ELR (cell line): ENCODE measurements around the gene ENTREP3.
A peak's percentile ranks its signal among the peaks of the same experiment; 100 is the strongest.
"Not testable (repeated sequence)": the region's sequence is repeated elsewhere in the genome, so short reads cannot be mapped to it uniquely, and the experiment has no call there.

ENCODE experiments used
- DNase-seq: peaks from one replicate; pipeline ENCODE4 v3.0.0-alpha.2; 2015; ENCODE audit warnings: low read depth

ENTREP3 gene

DNA sequence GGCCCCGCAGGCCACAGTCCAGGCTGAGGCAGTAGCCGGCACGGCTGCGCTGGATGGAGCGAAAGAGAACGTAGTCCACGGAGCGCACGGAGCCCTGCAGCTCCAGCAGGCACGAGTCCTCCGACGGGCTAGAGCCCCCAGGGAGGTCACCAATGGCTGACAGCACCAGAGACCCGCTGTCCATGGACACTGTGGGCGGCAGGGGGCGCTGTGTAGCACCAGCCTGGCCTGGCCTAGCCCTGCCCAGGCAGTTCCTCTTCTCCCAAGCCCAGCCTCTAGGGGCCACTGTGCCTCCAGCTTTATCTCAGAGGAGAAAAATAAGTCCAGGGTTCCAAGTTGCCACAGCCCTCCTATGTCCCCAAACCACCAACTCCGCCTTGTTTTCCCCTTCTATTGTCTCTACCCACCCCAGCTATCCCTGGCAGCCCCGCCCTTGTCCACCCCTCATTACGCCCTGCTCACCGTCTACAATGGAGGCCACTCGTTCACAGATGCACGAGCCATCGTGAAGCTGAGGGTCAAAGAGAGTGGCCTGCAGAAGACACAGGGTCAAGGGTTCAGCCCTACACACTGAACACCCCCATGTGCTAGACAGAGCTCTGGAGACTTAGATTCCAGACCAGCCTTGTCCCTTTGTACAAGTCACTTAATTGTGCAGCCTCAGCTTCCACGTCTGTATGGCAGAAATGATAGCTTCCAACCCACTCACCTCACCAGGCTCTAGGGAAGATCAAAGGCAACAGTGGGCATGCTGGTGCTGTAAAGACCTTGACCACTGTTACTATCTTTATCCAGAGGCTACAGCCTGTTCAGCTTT, 4.4 kb downstream of the ENTREP3 start:
- peak; percentile 93 for DNase-seq

DNA sequence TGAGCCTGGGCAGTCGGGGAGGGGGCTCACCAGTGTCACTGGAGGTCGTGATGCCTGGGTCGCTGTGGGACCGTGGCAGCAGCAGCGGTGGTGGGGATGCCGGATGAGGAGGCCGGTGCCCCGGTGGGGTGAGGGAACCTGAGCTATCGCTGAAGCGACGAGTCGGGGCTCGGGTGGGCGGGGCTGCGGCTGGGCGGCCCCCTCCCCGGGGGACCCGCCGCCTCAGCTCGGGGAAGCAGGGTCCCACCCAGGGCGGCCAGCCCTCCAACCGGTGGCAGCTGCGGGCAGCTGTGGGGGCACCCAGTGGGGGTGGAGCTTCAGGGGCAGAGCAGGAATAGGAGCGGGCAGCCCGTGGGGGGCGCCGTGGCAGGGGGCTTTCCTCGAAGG, 5.0 kb downstream of the ENTREP3 start:
- DNase-seq, result no peak

DNA sequence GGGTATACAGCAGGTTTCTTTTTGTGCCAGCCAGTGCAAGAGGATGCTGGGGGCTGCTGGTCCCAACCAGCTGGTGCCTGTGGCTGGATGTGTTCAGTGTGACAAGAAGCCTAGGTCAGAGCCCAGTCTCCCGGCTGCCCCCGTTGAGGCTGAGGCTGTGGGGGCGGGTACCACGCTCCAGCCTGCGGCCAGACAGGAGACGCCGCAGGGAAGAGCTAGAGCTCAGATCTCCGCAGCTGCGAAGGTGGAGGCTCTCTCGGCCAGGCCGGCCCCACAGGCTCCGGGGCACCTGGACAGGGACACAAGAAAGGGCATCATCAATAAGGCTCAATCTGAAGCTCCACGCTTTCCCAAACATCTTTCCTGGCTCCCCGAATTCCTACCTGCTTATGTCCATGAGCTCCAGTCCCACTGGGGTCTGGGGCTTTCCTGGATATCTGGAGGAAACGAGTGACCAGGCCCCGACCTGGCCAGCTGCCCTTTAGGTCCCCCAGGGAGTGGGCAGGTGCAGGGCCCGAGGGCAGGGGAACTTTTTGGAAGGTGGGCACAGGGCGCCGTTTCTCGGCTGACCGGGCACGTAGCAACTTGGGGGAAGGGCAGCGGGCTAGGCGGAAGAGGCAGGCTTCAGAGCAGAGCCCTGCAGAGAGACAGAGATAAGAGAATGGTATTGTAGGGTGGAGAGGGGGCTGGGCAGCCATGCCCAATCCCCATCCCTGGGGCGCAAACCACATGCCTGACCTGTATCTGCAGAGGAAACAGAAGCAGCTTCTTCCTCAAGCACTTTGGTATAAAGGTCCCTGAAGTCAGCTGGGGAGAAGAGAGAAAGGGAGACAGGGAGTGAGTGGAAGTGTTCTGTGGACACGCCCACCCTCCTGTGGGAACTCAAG, 7.4 kb downstream of the ENTREP3 start:
- no peak for DNase-seq

DNA sequence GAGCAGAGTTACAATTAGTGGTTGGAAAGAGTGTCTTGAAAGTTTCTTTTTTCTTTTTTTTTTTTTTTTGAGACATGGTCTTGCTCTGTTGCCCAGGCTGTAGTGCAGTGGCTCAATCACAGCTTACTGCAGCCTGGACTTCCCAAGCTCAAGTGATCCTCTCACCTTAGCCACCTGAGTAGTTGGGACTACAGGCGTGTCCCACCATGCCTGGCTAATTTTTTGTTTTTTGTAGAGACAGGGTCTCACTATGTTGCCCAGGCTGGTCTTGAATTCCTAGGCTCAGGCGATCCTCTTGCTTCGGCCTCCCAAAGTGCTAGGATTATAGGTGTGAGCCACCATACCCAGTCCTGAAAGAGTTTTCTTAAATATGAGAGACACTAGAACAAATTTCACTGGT, 8.5 kb downstream of the ENTREP3 start:
- DNase-seq, result not testable (repeated sequence)

DNA sequence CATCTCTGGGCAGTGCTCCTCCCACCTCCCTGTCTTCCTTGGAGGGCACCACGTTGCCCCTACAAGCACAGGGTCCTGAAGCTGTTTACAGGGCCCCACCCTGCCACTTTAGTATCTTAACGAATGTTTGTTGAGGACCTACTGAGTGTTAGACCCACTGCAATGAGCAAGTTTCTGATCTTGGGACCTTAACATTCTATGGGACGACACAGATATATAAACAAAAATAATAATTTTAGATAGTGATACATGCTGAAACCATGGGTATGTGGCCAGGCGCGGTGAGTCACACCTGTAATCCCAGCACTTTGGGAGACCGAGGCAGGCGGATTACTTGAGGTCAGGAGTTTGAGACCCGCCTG, 10.1 kb downstream of the ENTREP3 start:
- no peak for DNase-seq

DNA sequence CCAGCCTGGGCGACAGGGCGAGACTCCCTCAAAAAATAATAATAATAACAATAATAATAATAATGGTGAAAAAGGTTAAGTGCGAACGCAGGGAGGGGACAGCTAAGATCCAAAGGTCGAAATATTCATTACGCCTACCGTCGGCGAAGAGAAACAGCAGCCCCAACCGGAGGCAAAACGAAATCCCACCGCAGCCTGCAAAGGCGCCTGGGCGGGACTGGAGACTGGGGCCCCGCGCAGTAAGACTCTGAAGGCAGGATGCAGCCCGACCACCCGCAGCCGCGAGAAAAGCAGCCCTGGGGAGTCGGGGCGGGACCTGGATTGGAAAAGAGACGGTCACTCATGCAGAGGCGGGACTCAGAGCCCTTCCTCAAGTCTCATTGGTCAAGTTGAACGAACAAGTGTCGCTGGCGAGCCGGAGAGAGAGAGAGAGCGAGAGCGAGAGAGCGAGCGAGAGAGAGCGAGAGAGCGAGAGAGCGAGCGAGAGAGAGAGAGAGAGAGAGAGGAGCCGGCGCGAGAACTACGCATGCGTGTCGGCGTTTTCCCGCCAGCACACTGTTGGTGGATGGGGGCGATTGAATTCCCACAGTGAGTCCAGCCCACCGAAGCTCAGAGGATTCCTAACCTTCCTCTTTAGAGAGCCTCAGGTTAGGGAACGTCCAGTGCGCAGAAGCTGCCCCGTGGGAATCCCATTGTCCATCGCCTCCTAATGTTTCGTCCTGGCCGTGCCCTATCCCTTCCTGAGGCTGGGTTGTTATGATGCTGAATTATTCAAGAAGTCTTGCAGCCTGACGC, 10.7 kb downstream of the ENTREP3 start:
- DNase-seq, result peak; percentile 100

DNA sequence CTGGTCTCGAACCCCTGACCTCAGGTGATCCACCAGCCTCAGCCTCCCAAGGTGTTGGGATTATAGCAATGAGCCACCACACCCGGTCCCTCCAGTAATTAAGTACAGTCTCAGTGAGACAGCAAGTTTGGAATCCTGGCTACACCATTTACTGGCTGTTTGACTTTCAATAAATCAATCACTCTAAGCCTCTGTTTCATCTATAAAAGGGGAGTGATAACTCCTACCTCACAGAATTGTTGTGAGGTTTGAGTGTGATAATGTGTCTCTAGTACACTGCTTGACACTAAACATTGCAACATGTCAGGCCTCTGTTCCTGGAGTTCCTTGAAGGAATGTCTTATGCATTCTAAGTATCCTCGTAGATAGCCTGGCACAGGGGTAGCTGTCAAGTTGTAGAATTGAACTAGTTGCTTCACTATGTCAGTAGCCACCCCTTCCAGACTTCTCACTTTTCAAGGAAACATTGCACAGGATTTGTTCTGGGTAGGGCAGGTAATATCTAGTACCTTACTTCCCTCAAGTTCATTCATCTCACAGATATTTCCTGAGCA, 12.4 kb downstream of the ENTREP3 start:
- DNase-seq, result no peak

DNA sequence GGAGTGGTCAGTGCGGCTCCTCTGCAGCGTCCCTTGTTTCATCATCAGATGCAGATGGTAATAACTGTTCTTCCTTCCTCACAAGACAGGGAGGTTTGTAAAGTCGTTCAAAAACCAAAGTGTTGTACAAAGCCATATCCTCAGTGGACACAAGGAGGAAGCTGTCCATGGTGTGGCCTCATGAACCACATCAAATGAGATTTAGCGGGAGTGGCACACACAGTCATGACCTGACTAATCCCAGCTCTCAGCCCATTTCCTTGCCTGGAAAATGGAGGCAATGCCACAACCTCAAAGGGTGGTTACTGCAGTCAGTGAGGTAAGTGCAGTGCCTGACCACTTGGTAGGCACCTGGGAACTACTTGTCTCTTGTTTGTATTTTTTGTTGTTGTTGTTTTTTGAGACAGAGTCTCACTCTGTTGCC, 13.4 kb downstream of the ENTREP3 start:
- DNase-seq, result peak; percentile 63

DNA sequence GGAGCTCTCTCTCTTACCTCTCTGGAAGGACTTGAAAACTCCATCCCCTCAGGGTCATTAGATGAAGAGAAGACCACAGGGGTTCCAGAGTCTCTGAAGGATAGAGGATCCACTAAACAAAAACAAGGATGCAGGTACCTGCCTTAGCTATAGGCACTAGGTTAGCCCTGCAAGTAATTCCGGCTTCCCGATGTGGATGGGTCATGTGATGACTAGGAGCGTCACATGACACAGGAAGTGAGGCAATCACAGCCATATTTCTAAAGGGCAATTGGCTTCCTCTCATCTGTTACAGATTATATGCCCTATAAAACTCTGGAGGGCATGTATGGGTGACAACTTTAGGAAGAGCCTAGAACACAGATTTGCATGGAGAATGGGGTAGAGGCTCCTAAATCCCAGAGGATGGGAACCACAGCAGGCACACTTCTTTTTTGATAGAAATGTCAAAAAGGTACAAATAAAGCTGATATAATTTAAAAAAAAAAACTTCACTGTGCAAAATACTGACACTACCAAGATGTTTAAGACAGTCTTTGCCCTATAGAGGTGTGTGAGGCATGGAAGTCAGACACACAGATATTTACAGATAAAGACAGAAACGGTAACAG, 14.1 kb downstream of the ENTREP3 start:
- DNase-seq, result peak; percentile 91

DNA sequence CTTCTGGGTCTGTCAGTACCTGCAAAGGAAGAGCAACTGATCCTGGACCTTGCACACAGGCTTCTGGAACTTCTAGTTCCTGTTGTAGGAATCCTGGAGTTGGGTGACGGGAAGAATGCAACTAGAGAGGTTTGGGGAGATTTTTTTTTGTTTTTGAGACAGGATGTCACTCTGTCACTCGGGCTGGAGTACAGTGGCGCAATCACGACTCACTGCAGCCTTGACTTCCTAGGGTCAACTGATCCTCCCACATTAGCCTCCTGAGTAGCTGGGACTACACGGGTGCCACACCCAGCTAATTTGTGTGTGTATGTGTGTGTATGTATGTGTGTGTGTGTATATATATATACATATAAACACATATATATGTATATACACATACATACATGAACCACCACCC, 18.8 kb downstream of the ENTREP3 start:
- DNase-seq, result no peak

DNA sequence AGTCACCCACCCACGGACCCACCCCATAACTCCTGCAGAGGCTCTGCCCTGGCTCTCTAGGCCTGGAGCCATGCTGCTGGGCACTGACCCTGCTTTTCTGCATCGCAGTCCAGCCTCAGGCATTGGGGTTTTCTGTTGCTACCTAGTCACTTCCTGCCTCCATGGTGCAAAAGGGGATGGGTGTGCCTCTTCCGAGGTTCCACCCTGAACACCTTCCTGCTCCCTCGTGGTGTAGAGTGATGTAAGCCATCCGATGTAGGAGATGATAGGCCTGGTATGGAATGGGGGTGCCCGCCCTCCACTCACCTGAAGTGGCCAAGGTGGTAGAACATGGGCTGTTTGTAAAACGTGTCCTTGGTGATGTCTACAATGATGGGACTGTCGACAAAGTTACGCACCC, 19.9 kb downstream of the ENTREP3 start:
- not testable (repeated sequence) for DNase-seq

DNA sequence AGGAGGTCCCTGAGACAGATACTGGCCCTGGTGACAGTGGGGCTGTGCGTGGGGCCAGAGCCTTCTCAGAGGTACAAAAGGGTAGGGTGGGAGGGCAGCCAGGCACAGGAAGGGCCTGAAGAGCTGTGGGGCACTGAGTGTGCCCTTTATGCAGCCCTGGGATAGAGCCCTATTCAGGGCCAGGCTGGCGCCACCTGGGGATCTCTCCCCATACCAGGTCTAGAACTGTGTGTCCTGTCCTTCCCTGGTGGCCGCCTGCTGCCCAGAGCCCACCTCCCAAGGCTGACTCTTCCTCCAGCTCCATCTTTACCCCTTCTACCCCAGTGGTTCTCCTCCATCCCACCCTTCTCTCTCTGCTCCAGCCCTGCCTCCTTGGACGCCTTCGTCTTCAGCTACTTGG, 21.8 kb downstream of the ENTREP3 start:
- DNase-seq, result not testable (repeated sequence)

DNA sequence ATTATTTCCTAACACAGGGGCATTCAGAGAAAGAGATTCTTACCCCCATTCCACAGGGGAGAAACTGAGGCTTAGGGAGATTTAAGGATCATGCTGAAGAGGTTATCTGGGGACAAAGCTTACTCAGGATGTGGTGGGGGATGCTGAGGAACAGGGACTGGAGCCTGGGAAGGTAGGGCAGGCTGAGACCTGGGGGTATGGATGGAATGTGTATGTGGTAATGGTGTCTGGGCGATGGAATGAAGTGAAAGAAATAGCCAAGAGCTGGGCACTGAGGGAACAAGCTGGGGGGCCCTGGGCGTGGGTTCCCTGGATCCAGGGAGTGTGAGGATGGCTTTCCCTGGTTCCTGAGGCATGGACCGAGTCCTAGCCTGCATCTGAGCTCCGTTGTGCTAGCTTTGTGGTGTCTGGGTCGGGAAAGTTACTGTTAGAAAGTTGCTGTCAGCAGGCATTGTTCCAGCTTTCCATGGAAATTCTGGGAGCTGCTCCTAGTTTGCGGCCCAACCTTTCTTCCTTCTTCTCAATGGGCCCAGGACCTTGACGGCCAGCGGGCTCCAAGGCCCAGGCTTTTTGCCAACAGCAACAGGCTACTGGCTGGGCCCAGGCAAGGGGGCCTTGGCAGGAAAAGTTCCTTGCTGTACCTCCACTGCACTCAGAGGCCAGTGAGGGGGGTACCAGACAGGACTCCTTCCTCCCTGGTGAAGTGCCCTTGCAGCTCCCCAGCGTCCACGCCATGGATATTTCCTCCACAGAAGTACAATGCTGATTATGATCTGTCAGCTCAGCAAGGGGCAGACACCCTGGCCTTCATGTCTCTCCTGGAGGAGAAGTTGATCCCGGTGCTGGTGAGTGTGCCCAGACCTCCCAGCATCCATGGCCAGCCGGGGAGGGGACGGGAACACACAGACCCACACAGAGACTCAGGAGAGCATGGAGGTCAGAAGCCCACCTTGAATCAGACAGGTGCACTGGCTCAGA, 23.0 kb downstream of the ENTREP3 start:
- DNase-seq, result not testable (repeated sequence)

DNA sequence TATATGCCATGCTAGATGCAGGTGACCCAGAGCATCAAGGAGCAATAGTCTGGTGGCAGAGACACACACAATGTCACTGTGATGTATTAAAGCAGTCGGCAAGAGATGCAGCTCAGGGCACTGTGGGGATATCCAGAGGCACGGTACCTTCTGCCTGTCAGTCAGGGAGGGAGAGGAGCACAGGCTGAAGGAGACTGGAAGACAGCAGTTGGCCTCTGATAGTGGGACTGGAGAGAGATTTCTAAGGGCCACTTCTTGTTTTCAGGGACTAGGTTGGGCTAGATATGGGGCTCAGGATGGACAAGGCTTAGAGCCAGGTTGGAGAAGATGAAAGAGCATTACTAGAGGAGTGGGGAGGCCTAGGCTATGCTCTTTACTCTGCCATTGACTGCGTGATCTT, 24.0 kb downstream of the ENTREP3 start:
- DNase-seq, result not testable (repeated sequence)

DNA sequence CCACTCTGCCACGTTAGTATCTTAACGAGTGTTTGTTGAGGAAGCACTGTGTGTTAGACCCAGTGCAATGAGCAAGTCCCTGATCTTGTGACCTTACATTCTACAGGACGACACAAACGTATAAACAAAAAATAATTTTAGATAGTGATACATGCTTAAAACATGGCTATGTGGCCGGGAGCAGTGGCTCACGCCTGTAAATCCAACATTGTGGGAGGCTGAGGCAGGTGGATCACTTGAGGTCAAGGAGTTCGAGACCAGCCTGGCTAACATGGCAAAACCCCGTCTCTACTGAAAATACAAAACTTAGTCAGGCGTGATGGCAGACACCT, 27.2 kb downstream of the ENTREP3 start:
- DNase-seq, result no peak

DNA sequence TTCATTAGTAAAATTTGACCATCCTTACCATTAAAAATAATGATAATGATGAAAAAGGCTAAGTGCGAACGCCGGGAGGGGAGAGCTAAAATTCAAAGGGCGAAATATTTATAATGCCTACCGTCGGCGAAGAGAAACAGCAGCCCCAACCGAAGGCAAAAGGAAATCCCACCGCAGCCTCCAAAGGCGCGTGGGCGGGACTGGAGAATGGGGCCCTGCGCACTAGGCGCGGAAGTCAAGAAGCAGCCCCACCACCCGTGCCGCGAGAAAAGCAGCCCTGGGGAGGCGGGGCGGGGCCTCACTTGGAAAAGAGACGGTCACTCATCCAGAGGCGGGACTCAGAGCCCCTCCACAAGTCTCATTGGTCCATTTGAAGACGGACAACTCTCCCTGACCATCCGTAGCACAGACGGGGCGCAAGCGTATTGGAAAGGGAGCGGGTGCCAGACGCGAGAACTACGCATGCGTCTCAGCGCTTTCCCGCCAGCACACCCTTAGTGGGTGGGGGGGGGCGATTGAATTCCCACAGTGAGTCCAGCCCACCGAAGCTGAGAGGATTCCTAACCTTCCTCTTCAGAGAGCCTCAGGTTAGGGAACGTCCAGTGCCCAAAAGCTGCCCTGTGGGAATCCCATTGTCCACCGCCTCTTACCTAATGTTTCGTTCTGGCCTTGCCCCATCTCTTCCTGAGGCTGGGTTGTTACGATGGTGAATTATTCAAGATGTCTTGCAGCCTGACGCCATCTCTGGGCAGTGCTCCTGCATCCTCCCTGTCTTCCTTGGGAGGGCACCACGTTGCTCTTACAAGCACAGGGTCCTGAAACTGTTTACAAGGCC, 27.8 kb downstream of the ENTREP3 start:
- DNase-seq, result peak; percentile 100

DNA sequence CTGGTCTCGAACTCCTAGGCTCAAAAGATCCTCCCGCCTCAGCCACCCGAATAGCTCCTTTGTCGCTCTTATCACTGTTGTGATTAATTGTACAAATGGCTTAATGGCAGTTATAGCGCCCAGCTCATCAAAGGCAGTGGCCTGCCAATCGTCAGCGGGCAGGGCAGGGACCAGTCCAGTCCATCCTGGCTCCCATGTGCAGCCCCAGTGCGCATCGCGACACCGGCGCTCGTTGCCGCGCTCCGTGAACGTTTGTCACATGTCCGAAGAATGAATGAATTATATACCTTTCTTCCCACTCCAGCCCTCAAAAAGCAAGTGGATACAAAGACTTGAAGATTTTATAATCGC, 28.4 kb downstream of the ENTREP3 start:
- DNase-seq, result peak; percentile 66

DNA sequence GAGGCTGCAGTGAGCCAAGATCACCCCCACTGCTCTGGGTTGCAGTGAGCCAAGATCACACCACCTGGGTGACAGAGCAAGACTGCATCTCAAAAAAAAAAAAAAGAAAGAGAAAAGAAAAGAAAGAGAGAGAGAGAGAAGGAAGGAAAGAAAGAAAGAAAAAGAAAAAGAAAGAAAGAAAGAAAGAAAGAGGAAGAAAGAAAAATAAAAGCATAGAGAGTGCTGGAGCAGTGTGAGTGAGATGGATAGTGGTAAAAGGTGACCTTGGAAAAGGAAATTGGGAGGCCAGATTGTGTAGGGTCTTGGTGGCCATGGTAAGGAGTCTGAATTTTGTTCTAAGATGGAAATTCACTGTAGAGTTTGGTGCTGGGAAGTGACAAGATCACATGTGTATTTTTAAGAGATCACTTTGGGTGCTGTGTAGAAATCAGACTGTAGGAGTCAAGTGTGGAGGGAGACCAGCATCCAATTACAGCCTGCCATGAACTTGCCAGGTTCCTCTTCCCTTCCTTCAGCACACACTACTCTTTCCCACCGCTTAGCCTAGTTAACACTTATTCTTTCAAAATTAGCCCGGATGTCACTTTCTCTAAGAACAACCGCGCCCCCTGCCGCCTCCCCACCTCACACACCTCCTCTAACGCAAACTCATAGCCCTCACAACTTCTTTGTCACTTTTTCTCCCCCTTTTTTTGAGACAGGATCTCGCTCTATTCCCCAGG, 28.9 kb downstream of the ENTREP3 start:
- peak; percentile 83 for DNase-seq

DNA sequence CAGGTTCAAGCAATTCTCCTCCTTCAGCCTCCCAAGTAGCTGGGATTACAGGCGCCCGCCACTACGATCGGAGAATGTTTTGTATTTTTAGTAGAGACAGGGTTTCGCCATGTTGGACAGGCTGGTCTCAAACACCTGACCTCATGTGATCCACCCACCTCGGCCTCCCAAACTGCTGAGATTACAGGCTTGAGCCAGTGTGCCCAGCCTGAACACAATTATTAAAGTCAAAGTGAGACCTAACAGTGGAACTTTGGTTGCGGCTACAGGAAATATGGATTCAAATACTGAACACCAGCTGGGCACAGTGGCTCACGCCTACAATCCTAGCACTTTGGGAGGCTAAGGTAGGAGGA, 29.9 kb downstream of the ENTREP3 start:
- not testable (repeated sequence) for DNase-seq
